Measurements from ENCODE around the gene TAL1. TPM values are rescaled to one million over a fixed set of nuclear protein-coding genes. Genes with fewer than 3 reads are reported as not detected.
A peak's percentile ranks its signal among the peaks of the same experiment; 100 is the strongest.

TAL1 gene
- total RNA-seq, 1 donor from 2014 or later: 3.7 TPM

DNA sequence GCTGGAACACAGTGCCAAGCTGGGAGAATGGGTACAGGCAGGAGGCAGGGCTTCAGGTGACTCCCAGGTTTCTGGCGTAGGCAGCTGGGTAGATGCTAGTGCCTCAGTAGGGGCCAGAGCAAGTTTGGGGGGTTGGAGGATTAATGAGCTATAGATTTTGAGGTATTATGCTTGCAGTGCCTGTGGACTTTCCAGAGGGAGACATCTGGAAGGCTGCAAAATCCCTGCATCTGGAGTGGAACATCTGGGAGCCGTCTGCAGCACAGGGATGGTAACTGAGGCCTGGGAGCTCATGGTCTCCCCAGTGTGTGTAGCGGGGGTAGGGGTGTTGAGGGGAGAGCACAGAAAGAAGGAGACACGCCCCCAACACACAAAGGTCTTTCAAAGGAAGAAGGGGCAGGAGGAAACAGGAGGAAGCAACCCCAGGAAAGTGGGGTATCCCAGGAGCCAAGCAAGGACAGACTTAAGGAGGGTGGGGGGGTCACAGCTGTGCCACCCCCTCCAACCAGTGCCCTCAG lies 40.0 kb downstream of the TAL1 start:
- intact Hi-C loops (cut with micrococcal nuclease): loop anchor here (10.0 kb wide), 1 partner anchor 73 kb away; no protein-coding TSS in a partner anchor
- no peak for DNase-seq
- no peak for ATAC-seq

DNA sequence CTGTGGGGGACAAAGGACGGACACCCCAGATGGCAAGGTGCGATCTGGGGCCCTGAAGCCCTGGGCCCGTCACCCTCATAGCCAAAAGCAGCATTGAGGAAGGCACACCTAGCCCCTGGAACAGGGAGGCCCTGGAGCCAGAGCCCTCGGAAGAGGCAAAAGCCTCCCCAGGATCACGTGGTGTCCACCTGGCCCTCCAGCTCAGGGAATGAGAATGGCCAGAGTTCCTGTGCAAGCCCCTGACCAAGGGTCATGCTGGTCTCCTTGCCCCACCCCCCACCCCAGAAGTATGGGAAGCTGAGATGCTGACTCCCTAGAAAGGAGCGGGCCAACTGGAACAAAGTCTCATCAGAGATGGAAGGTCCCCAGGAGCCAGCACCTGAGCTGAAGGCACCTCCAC lies 41.2 kb downstream of the TAL1 start:
- DNase-seq (no peak), ATAC-seq (no peak)
- intact Hi-C loops (cut with micrococcal nuclease): loop anchor here (10.0 kb wide), 1 partner anchor 74 kb away; no protein-coding TSS in a partner anchor

GRCh38 chr1:47190509-47190855 lies 41.5 kb downstream of the TAL1 start:
- ATAC-seq: no peak
- intact Hi-C loops (cut with micrococcal nuclease): loop anchor here (10.0 kb wide), 1 partner anchor 74 kb away; no protein-coding TSS in a partner anchor
- no peak for DNase-seq

- intact Hi-C loops (cut with micrococcal nuclease): loop anchor here (10.0 kb wide), 2 partner anchors 75 to 535 kb away; no protein-coding TSS in a partner anchor
- peak; percentile 84 for DNase-seq
- peak; percentile 91 for ATAC-seq
These were observed 42.0 kb downstream of the TAL1 start, which contains the start of gene PDZK1IP1 for GRCh38 chr1:47189844-47190508. TSS of gene PDZK1IP1 (minus strand) at chr1:47190036. CDS start at chr1:47189932, 104 bp downstream.

DNA sequence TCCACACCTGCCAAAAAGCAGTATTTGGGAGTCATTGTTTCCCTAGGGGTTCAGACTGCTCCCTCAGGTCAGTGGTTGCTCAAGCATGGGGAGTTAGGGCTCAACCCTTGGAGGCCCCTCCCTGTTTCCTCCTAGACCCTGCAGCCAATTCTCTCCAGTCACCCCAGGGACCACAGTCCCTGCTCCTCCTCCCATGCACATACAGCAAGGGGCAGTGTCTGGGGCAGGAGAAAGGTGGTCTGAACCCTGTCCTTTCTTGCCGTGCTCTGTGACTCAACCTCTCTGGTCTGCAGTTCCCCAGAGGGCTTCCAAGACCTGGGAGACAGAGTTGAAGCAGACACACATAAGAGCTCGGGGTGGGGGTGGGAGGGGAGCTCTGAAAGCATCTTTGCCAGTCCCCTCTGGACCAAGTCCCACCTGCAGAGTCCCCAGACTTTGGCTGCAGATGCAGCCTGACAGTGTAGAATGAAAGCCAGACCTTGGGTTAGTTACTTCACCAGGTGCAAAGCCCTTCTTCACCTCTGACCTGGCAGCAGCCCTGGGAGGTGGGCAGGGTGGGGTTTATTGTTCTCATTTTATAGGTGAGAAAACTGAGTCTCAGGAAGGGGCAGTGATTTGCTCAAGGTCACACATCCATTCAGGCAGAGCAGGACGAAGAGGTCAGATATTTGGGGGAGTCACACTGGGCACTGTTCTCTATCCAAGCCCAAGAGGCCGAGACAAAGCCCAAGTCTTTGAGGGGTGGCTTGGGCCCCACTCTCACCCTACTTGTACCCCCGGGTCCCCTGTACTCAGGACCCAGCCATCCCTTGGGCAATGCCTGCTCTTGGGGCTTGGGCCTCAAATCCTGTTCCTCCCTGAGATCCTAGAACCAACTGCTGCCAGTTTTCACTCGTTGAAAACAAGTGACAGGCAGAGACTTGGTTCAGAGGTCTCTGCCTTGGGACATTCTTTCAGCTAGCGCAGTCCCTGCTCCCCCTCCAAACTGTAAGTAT lies 42.9 kb downstream of the TAL1 start:
- DNase-seq: no peak
- intact Hi-C loops (cut with micrococcal nuclease): loop anchor here (10.0 kb wide), 1 partner anchor 536 kb away; no protein-coding TSS in a partner anchor
- no peak for ATAC-seq

GRCh38 chr1:47187926-47188250 lies 44.1 kb downstream of the TAL1 start:
- no peak for DNase-seq
- ATAC-seq: no peak
- intact Hi-C loops (cut with micrococcal nuclease): loop anchor here (10.0 kb wide), 1 partner anchor 537 kb away; no protein-coding TSS in a partner anchor

DNA sequence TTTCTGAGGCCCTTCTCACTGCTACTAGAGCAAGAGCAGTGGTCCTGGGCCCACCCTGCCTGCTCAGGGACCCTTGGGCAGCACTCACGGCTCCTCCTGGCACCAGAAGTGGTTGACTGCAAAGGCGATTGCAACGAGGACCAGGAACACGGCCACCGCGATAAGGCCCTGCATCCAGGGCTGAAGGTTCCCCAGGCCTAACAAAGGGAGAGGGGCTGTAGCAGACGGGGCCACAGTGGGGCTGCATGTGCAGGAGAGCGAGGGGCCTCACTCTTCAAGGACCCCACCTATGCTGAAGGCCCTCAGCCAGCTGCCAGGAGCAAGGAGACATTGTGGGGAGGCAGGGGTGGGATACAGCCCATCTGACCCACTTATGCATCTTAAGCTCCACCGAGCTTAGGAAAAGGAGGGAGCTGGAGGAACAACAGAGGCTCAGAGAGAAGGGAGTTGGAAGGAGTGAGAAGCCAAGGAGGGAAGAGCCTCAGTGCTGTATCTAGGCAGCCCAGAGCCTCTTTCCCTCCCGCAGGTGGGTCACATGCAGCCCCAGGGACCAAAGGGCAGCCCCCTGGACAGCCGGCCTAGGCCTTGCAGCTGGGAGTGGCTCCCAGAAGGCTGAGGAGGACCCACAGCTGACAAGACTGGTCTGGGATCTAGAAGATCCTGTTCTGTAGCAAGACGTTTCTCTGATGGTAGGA lies 44.6 kb downstream of the TAL1 start:
- ATAC-seq: no peak
- intact Hi-C loops (cut with micrococcal nuclease): loop anchor here (10.0 kb wide), 1 partner anchor 537 kb away; no protein-coding TSS in a partner anchor
- DNase-seq: no peak

- intact Hi-C loops (cut with micrococcal nuclease): loop anchor here (10.0 kb wide), 1 partner anchor 538 kb away; no protein-coding TSS in a partner anchor
- no peak for DNase-seq
- ATAC-seq: no peak
These were observed 45.5 kb downstream of the TAL1 start for GRCh38 chr1:47186267-47187185.

- intact Hi-C loops (cut with micrococcal nuclease): loop anchor here (10.0 kb wide), 1 partner anchor 540 kb away; no protein-coding TSS in a partner anchor
- ATAC-seq: no peak
- no peak for DNase-seq
These were observed 47.0 kb downstream of the TAL1 start for GRCh38 chr1:47184822-47185677.

DNA sequence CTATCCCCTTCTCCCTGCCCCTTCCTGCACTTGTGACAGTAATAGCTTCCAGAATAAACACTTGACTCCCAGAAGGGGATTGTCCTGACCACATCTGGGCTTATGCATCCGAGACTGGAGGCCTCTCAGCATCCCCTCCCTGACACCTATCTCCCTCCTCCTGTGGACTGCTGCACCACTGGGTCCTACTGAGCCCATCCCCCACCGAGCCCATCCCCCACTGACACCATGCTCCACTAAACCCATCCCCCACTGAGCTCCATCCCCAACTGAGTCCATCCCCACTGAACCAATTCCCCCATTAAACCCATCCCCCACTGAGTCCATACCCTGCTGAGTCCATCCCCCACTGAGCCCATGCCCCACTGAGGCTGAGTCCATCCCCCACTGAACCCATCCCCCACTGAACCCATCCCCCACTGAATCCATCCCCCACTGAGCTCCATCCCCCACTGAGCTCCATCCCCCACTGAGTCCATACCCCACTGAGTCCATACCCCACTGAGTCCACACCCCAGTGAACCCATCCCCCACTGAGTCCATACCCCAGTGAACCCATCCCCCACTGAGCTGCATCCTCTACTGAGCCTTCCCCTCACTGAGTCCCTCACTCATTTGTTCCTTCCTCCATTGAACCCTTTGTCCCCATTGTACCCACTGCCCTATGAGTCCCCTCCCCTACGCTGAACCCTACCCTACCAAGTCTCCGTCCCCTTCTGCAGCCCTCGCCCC lies 47.8 kb downstream of the TAL1 start:
- ATAC-seq (no peak), DNase-seq (no peak)
- intact Hi-C loops (cut with micrococcal nuclease): loop anchor here (10.0 kb wide), 1 partner anchor 541 kb away; no protein-coding TSS in a partner anchor

GRCh38 chr1:47183308-47184089 lies 48.5 kb downstream of the TAL1 start:
- ATAC-seq (no peak), DNase-seq (no peak)
- intact Hi-C loops (cut with micrococcal nuclease): loop anchor here (10.0 kb wide), 1 partner anchor 541 kb away; no protein-coding TSS in a partner anchor

DNA sequence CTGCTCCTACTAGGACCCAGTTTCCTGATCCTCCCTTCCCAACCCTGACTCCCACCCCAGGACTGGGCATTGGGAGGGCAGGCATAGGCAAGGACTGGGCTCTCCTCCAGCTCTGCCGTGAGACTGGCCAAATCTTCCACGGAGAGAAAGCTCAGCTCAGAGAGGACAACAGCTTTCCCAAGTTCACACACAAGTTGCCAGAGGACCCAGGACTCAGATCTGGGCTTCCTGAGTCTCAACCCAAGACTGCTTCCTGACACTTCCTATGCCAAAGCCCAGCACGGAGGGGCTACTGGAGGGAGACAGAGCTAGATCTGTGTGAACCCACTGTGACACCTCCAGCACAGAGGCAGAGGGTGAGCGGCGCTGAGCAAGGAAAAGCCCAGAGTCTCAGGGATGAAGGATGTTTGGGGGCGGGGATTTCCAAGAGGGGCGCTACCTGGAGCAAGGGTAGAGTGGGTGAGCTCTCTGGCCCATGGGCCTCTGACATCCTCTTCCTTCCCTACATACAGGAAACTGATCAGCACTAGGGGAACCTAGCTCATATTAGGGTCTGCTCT lies 49.3 kb downstream of the TAL1 start:
- ATAC-seq (no peak), DNase-seq (no peak)
- intact Hi-C loops (cut with micrococcal nuclease): loop anchor here (10.0 kb wide), 1 partner anchor 542 kb away; no protein-coding TSS in a partner anchor

DNA sequence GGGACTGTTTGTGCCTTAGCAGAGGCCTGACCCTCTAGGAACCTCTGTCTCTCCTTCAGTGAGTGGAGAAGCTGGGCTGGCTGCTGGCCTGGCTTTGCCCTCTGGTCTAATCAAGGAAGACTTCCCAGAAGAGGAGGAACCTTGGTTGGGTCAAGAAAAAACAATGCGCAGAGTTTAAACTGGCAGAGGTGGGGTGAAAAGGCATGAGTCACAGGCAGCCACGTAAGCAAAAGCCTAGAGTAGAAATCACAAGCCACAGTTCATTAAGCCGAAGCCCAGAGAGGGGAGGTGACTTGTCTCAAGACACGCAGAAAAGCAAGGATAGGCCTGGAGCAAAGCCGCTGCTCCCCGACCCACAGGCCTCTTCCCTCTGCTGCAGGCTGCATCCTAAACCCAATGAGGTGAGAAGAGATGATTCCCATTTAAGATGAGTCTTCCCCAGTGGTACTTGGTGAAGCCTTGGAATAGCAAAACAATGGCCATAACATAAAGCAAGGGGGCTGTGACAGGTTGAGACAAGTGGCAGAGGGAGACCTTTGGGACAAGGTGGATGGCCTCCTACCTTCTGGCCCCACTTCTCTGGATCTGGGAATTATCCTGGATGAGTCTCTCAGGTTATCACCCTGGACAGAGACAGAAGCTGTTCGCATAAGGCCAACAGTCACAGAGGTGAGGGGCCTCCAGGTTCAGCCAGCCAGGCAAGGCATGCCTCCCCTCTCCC lies 49.9 kb downstream of the TAL1 start:
- no peak for DNase-seq
- intact Hi-C loops (cut with micrococcal nuclease): loop anchor here (10.0 kb wide), 1 partner anchor 543 kb away; no protein-coding TSS in a partner anchor
- no peak for ATAC-seq

Data from left ventricle myocardium superior (tissue), 1 donor.